Retina (tissue), 1 donor: ENCODE data around the gene VIP.
"Not testable (repeated sequence)": the region's sequence is repeated elsewhere in the genome, so short reads cannot be mapped to it uniquely, and the experiment has no call there.

Source experiments
- DNase-seq: peaks from one replicate; pipeline ENCODE4 v3.0.0-alpha.2; 2016

The VIP gene

GRCh38 chr6:152750694-152751093 is at the start of gene VIP:
VIP (plus strand) TSS chr6:152750797; CDS start chr6:152752178, 1,381 bp downstream.
- no peak for DNase-seq

- DNase-seq = no peak
Observed at GRCh38 chr6:152701081-152701862, 49.3 kb upstream of the VIP start.

- no peak for DNase-seq
Observed at GRCh38 chr6:152701863-152702401, 48.7 kb upstream of the VIP start.

- not testable (repeated sequence) for DNase-seq
Observed at GRCh38 chr6:152703750-152704149, 46.8 kb upstream of the VIP start.

GRCh38 chr6:152705327-152705726 is 45.3 kb upstream of the VIP start:
- no peak for DNase-seq

GRCh38 chr6:152716322-152716721 is 34.3 kb upstream of the VIP start:
- DNase-seq = no peak

GRCh38 chr6:152720974-152721373 is 29.6 kb upstream of the VIP start:
- DNase-seq = peak; percentile 28

- DNase-seq = no peak
Observed at GRCh38 chr6:152721956-152722355, 28.6 kb upstream of the VIP start.

GRCh38 chr6:152723398-152723797 is 27.2 kb upstream of the VIP start:
- DNase-seq = no peak

- DNase-seq = no peak
Observed at GRCh38 chr6:152726313-152726712, 24.3 kb upstream of the VIP start.

- no peak for DNase-seq
Observed at GRCh38 chr6:152727507-152727906, 23.1 kb upstream of the VIP start.

- DNase-seq = no peak
Observed at GRCh38 chr6:152734630-152735029, 16.0 kb upstream of the VIP start.

- no peak for DNase-seq
Observed at GRCh38 chr6:152736687-152737273, 13.8 kb upstream of the VIP start.

- DNase-seq = no peak
Observed at GRCh38 chr6:152745509-152746171, 5.0 kb upstream of the VIP start.

- DNase-seq = no peak
Observed at GRCh38 chr6:152746172-152746553, 4.4 kb upstream of the VIP start.

GRCh38 chr6:152748843-152749242 is 1.8 kb upstream of the VIP start:
- DNase-seq = no peak

- no peak for DNase-seq
Observed at GRCh38 chr6:152749336-152749735, 1.3 kb upstream of the VIP start.

- DNase-seq = no peak
Observed at GRCh38 chr6:152765331-152765730, 14.7 kb downstream of the VIP start.

GRCh38 chr6:152769159-152769558 is 18.6 kb downstream of the VIP start:
- no peak for DNase-seq

GRCh38 chr6:152769993-152770392 is 19.4 kb downstream of the VIP start:
- DNase-seq = no peak

GRCh38 chr6:152771061-152771687 is 20.6 kb downstream of the VIP start:
- no peak for DNase-seq

GRCh38 chr6:152775428-152775827 is 24.8 kb downstream of the VIP start:
- no peak for DNase-seq

- no peak for DNase-seq
Observed at GRCh38 chr6:152776833-152777232, 26.2 kb downstream of the VIP start.
